SK-N-SH treated with all-trans-retinoic acid at 6 μM for 48 hours (cell line): ENCODE measurements around the gene PRSS33.

Experiments
- CSDC2 ChIP-seq: fragments of 250-450 bp; sonication (Bioruptor Pico); IDR thresholded peaks from 2 replicates; pipeline ENCODE4 v1.5.0; 2020; ENCODE audit warnings: mild to moderate bottlenecking, moderate library complexity
- PATZ1 ChIP-seq: fragments of 250-450 bp; sonication (Bioruptor Pico); IDR thresholded peaks from 2 replicates; pipeline ENCODE4 v1.8.0; 2020; ENCODE audit warnings: mild to moderate bottlenecking, moderate library complexity, borderline replicate concordance
- RARB ChIP-seq: fragments of 250-450 bp; sonication (Bioruptor Pico); IDR thresholded peaks from 2 replicates; pipeline ENCODE4 v1.8.0; 2021; ENCODE audit warnings: mild to moderate bottlenecking, moderate library complexity

- TF ChIP-seq RARB (CRISPR knock-in tag): no peak
- no peak for TF ChIP-seq PATZ1 (CRISPR knock-in tag)
- TF ChIP-seq CSDC2 (CRISPR knock-in tag): no peak
Measured at GRCh38 chr16:2779151-2779920, 8.0 kb downstream of the PRSS33 start.
